LNCAP (cell line): ENCODE data around the gene ADAMTS19.

Experiments
- CTCF ChIP-seq: fragments of 450-650 bp; IDR thresholded peaks from 2 replicates; pipeline ENCODE4 v1.5.1; 2017; ENCODE audit warnings: mild to moderate bottlenecking

Gene ADAMTS19

GRCh38 chr5:129454461-129454860, 5.6 kb upstream of the ADAMTS19 start:
- no peak for TF ChIP-seq CTCF

- TF ChIP-seq CTCF = no peak
Measured at GRCh38 chr5:129459450-129459776, 685 bp upstream of the ADAMTS19 start.

DNA sequence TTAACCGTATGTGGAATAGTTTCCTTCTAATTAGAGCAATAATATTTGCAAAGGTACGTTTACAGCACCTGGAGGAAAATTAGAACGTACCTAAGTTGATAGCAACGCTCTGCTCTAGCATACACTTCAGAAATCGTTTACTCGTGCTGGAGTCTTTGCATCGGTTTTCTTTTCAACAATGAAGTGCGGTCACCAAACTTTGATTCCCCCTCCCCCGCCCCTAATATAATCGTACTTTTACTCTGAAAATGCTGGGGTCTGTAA, 506 bp downstream of the ADAMTS19 start:
- TF ChIP-seq CTCF = no peak

GRCh38 chr5:129460936-129461710, 1.0 kb downstream of the ADAMTS19 start:
- TF ChIP-seq CTCF = no peak; the same call in 1 of the 2 replicates

GRCh38 chr5:129461711-129462332, 1.7 kb downstream of the ADAMTS19 start:
- TF ChIP-seq CTCF = no peak

DNA sequence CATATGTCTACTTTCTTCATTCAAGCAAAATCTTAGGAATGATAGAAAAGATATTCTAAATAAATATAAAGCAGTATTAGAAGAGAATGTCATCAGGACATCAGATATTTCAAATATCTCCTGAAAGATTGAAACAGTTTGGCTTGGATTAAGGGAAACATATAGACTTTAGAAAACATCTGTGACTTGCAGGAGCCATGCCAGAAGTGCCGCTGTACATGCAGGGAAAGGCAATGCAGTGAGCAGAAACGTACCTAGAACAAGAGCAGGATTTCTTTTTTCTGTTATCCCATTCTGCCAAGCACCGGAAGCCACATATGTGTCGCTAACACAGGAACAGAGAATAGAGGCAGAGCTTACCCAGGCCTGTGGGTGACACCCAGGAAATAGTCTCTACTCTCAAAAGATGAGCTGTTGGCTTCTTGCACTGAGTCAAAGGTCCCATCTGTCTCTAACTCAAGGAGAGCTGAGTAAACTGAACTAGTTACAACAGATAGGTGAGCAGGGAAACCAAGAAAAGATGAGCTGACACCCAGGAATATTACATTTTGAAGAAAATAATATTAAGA, 5.8 kb downstream of the ADAMTS19 start:
- TF ChIP-seq CTCF = no peak

GRCh38 chr5:129474544-129474943, 14.4 kb downstream of the ADAMTS19 start:
- no peak for TF ChIP-seq CTCF
